Amniotic stem cell (primary cell): ENCODE data around the gene SEC24A.
"Not testable (repeated sequence)": the region's sequence is repeated elsewhere in the genome, so short reads cannot be mapped to it uniquely, and the experiment has no call there.

ENCODE experiments used
- DNase-seq: peaks from one replicate; lab custom pipeline; 2025; lab: John Stamatoyannopoulos, UW

SEC24A gene

DNA sequence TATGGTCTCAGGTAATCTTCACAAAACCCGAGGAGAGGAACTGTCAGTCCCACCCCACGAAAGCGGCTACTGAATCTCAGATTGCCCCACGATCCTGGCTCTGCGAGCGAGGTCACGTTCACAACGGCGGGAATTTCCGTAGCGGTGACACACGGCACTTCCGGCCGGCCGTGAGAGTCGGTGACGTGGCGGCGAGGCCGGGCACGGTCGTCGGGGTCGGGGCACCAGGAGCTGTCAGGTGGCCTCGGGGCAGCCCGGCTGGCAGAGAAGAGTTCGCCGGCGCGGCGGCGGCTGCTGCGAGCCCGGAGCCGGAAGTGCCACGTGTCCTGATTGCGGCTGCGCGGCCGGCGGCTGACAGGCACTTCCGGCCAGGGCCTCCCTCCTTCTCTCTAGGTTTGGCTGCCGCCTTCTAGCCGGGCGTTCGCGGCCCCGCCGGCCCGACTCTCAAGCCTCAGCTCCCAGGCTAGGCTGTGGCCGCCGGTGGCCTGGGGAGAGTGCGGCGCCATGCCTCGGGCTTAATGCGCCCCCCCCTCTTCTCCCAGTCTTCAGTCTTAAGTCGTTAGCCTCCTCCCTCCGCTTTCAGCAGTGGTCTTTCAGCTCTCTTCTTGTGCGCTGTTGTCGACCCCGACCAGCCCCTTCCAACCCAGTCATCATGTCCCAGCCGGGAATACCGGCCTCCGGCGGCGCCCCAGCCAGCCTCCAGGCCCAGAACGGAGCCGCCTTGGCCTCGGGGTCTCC is at the start of gene SEC24A:
SEC24A (plus strand) TSS at position 361 of the 738 bp plus-strand sequence; CDS start at position 653, 292 bp downstream.
- peak; percentile 87 for DNase-seq

DNA sequence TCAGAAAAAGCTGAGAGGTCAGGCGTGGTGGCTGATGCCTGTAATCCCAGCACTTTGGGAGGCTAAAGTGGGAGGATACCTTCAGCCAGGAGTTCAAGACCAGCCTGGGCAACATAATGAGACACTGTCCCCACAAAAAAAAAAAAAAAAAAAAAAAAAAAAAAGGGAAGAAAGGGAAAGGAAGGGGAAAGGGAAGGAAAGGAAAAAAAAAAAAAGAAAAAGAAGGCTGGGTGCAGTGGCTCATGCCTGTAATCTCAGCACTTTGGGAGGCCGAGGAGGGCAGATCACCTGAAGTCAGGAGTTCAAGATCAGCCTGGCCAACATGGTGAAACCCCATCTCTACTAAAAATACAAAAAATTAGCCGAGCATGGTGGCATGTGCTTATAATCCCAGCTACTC is 48.8 kb upstream of the SEC24A start:
- not testable (repeated sequence) for DNase-seq

DNA sequence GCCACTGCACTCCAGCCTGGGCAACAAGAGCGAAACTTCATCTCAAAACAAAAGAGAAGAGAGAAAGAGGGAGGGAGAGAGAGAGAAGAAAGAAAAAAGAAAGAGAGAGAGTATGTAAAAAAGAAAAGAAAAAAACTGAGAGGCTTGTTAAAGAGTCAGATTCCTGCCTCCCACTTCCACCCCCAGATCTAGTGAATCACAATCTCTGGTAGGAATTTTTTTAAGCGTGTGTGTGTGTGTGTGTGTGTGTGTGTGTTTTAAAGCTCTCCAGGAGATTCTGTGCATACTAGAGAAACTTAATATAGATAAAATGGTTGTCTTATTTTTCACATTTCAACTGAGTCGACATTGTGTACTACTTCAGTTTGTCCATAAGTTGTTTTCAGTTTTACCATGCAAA is 48.0 kb upstream of the SEC24A start:
- peak; percentile 43 for DNase-seq

DNA sequence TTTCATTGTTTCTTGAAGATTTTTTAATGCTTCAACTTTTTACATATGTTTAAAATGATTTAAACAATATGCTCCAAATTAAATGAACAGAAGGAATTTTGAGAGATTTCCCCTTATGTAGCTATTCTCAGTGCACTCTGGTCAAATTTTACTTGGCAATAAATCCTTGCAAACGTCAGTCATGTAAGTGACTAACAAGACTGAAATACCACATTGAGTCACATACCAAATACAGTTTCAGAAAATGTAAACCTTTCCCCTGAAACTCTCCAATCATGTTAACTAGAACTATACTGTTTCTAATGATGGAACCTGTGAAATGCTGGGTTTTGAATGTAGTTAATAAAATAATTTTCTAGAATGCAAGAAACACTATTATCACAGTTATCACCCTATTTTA is 45.5 kb upstream of the SEC24A start:
- peak; percentile 9 for DNase-seq

GRCh38 chr5:134604908-134605307 is 43.7 kb upstream of the SEC24A start:
- no peak for DNase-seq

- DNase-seq = no peak
These were observed 41.9 kb upstream of the SEC24A start for GRCh38 chr5:134606726-134607125.

DNA sequence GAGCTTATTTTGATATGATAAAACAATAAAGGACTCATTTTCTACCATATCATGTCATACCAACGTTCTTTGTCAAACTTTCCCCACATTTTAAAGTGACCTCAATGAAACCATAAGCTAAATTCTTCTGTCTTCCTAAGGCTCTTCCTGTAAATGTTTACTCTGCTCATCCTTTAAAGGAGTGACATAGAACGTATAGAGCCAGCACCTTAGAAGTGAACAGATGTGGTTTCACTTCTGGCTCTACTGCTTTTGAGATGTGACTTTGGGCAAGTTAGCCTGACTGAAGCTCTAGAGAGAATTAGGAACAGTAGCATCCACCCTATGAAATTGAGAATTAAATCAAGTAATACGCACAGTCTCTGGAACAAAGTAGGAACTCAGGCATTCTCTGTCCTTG is 40.0 kb upstream of the SEC24A start:
- DNase-seq = no peak

DNA sequence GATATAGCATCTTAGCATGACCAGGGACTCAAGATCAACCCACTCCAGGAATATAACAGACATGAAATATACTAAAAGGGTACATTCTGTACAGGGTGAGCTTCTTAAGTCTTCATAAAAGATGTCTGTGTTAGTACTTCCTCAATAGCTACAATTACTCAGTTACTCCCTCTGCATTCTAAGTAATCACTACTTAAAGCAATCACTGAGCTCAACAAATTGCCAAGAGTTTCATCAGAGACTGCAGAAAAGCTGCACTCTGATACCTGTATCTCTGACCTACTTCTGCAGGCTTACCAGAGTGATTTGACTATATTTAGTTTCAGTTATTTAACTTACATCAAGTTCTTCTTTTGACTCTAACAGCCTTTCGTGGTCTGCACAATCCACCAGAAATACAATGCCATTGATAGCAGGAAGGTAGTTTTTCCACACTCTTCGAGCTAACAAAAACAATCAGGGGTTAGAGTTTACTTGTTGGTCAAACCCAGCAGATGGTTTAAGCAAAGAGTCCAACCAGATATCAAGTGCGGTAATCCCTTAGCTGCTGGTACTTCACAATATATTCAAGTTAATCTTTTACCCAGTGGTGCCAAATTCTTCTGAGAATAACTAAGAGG is 39.2 kb upstream of the SEC24A start:
- DNase-seq = no peak

DNA sequence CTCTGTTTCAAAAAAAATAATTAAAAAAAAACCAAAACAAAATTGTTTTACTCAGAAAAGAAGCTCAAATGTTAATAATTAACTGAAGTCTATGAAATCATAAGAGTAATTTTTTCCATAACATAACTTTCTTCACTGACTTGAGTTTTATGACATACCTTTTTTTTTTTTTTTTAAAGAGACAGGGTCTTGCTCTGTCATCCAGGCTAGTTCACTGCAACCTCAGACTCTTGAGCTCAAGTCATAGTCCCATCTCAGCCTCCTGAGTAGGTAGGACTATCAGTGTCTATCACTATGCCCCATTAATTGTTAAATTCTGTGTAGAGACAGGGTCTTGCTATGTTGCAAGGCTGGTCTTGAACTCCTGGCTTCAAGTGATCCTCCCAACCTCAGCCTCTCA is 37.9 kb upstream of the SEC24A start:
- no peak for DNase-seq

DNA sequence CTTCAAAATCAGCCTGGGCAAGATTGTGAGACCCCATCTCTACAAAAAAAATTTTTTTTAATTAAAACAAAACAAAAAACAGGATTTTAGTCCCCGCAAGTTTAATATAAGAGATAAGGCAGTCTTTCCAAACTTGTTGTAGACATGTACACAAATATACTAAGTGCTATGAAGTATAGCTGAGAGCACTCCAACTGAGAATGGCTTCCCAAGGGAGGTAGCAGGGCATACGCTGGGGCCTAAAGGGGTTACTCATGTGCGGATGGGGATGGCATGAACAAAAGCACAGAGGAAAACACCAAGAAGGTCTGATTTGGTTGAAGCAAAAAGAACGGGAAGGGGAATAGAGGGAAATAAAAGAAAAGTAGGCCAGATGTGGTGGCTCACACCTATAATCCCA is 37.1 kb upstream of the SEC24A start:
- DNase-seq = no peak

DNA sequence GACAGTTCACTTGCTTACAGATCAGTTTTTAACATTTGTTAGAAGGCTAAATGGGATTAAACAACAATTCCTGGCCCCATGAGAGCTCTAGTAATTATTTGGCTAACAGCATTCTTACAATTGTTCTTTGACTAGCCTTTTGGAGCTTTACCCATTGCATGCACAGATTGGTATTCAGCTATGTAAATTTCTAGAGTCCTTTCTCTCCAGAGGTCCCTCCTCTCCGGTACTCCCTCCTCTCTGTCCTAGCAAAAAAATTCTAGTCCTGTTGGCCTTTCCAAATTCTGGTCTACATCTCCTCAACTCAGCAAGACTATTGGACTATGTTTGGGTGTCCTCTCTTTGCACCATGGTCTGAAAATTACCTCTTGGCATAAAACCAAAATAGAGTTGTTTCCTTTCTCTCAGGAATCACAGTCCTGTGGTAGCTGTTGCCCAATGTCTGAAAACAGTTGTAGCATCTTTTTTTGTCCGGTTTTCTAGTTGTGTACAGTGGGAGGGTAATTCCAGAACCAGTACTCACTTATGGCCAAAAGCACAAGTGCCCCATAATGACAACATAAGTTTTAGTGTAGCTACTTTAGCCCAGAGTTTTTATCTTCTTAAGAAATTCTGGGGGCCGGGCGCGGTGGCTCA is 34.0 kb upstream of the SEC24A start:
- DNase-seq = no peak

- no peak for DNase-seq
These were observed 28.0 kb upstream of the SEC24A start for GRCh38 chr5:134620634-134621033.

GRCh38 chr5:134625559-134625958 is 23.0 kb upstream of the SEC24A start:
- no peak for DNase-seq

GRCh38 chr5:134626369-134627014 is 22.1 kb upstream of the SEC24A start:
- no peak for DNase-seq

- no peak for DNase-seq
These were observed 14.4 kb upstream of the SEC24A start for GRCh38 chr5:134634227-134634626.

DNA sequence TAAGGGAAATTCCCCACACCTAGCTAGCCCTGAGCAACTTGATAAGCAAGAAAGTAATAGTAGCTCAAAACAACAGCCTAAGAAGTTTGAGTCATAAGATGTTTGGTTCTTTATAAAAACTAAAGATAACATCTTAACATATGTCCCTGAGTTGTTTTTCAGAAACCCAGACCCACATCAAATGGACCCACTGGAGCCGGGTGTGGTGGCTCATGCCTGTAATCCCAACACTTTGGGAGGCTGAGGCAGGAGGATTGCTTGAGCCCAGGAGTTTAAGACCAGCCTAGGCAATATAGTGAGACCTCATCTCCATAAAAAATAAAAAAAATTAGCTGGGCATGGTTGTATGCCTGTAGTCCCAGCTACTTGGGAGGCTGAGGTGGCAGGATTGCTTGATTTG is 13.2 kb upstream of the SEC24A start:
- not testable (repeated sequence) for DNase-seq

DNA sequence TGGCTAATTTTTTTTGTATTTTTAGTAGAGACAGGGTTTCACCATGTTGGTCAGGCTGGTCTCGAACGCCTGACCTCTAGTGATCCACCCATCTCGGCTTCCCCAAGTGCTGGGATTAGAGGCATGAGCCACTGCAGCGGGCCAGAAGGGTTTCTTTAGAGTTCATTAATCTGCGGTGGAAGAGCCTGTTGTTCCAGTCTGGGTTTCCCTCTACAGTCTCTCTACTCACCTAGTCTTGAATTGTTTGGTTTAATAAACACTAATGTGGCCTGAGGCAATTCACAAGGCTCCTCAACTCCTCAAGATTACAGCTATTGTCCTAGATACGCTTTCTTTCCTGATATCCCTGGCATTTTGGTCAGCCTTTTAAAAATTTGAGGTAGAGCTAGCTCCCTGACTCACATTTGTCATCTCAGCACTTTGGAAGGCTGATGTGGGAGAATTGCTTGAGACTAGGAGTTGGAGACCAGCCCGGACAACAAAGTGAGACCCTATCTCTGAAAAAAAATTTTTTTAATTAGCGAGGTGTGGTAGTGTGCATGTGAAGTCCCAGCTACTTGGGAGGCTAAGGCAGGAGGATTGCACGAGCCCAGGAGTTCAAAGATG is 11.4 kb upstream of the SEC24A start:
- DNase-seq = no peak

DNA sequence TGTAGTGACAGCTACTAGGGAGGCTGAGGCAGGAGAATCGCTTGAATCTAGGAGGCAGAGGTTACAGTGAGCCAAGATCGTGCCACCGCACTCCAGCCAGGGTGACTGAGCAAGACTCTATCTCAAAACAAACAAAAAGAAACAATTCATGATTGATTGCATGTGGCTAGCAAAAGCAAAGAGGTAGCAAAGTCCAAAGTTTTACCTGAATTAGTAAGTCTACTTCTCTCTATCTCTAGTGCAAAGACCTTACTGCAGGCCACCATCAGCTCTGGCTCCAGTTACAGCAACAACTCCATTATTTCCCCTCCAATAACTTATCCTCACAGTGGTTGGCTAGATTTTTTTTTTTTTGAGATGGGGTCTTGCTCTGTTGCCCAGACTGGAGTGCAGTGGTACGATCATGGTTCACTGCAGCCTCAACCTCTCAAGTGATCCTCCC is 9.8 kb upstream of the SEC24A start:
- DNase-seq = no peak

- no peak for DNase-seq
These were observed 5.6 kb upstream of the SEC24A start for GRCh38 chr5:134642931-134643530.

- DNase-seq = no peak
These were observed 698 bp upstream of the SEC24A start for GRCh38 chr5:134647750-134648424.

- no peak for DNase-seq
These were observed 714 bp downstream of the SEC24A start for GRCh38 chr5:134649163-134649835.
